Keratinocyte (primary cell): ENCODE data around the gene CEP43. TPM values are rescaled to one million over a fixed set of nuclear protein-coding genes. Genes with fewer than 3 reads are reported as not detected.

Source experiments
- DNase-seq: peaks from one replicate; pipeline ENCODE4 v3.0.0-alpha.2; 2011; ENCODE audit warnings: low read depth, missing footprints, low spot score
- FAIRE-seq: peaks from 2 replicates; lab custom pipeline; 2011; peaks lifted over from hg19 to GRCh38; lab: Jason Lieb, UNC
- H2AFZ ChIP-seq: 2 replicates; pipeline ENCODE4 v1.6.0; 2012; ENCODE audit warnings: low read length, control low read depth, inconsistent platforms; ENCODE audit not compliant: control insufficient read depth
- H3K27ac ChIP-seq: 2 replicates; pipeline ENCODE4 v1.5.1; 2011; ENCODE audit warnings: low read length; ENCODE audit not compliant: control insufficient read depth, insufficient read depth
- H3K27me3 ChIP-seq: 3 replicates; pipeline ENCODE4 v1.6.0; 2011; ENCODE audit warnings: low read length; ENCODE audit not compliant: control insufficient read depth, insufficient read depth; ENCODE audit errors: extremely low read depth
- H3K36me3 ChIP-seq, 2 experiments: 2 replicates in 1 of 2; 3 replicates in 1 of 2; pipeline ENCODE4 v1.5.1; 2011; ENCODE audit warnings: low read length in 2 of 2, mild to moderate bottlenecking in 1 of 2; ENCODE audit not compliant: control insufficient read depth in 2 of 2, insufficient read depth in 2 of 2; ENCODE audit errors: extremely low read depth in 1 of 2
- H3K4me1 ChIP-seq: 3 replicates; pipeline ENCODE4 v1.5.1; 2011; ENCODE audit warnings: low read length; ENCODE audit not compliant: control insufficient read depth, insufficient read depth; ENCODE audit errors: extremely low read depth
- H3K4me2 ChIP-seq: 3 replicates; pipeline ENCODE4 v1.6.0; 2011; ENCODE audit warnings: low read depth, low read length; ENCODE audit not compliant: control insufficient read depth, insufficient read depth; ENCODE audit errors: extremely low read depth
- H3K4me3 ChIP-seq, 3 experiments: fragments of 200-600 bp in 1 of 3; sonication (generic) in 1 of 3; 2 replicates in 2 of 3; 3 replicates in 1 of 3; pipeline ENCODE4 v1.5.1; 2011 to 2016; ENCODE audit warnings: low read length in 3 of 3, mild to moderate bottlenecking in 3 of 3, control low read depth in 2 of 3, inconsistent platforms in 1 of 3, low read depth in 1 of 3, mixed read lengths in 1 of 3, mixed run types in 1 of 3, moderate library complexity in 1 of 3; ENCODE audit not compliant: control insufficient read depth in 2 of 3, insufficient read depth in 2 of 3; ENCODE audit errors: extremely low read depth in 1 of 3
- H3K79me2 ChIP-seq: 2 replicates; pipeline ENCODE4 v1.6.0; 2012; ENCODE audit warnings: low read length; ENCODE audit not compliant: control insufficient read depth, insufficient read depth
- H3K9ac ChIP-seq: 3 replicates; pipeline ENCODE4 v1.6.0; 2011; ENCODE audit warnings: low read length; ENCODE audit not compliant: control insufficient read depth, insufficient read depth; ENCODE audit errors: extremely low read depth
- H3K9me1 ChIP-seq: 3 replicates; pipeline ENCODE4 v1.6.0; 2011; ENCODE audit warnings: low read length; ENCODE audit not compliant: control insufficient read depth, insufficient read depth; ENCODE audit errors: extremely low read depth
- H3K9me3 ChIP-seq: 2 replicates; pipeline ENCODE4 v1.5.1; 2012; ENCODE audit warnings: low read depth, low read length; ENCODE audit not compliant: control insufficient read depth
- H4K20me1 ChIP-seq: 3 replicates; pipeline ENCODE4 v1.6.0; 2011; ENCODE audit warnings: low read length; ENCODE audit not compliant: control insufficient read depth, insufficient read depth; ENCODE audit errors: extremely low read depth
- EZH2 ChIP-seq: IDR thresholded peaks from one replicate; pipeline ENCODE4 v1.6.1; 2012; ENCODE audit warnings: inconsistent platforms, mild to moderate bottlenecking, low read length, moderate library complexity
- dilution Hi-C: fragments of 300-500 bp; cut with MboI; formaldehyde crosslinking; loops from one replicate; pipeline ENCODE4 v1.7.0; 2020; ENCODE audit warnings: low sequenced_read_pairs; ENCODE audit not compliant: extremely low pct_ligation_motif_present
- polyA plus RNA-seq, 5 experiments: library from polyadenylated mRNA; depleted of rRNA in 3 of 5; stranded (reverse) in 3 of 5; stranded (forward) in 1 of 5; unstranded in 1 of 5; fragments of >200 nt; gene quantifications; 1 replicate in 1 of 5; 2 replicates in 3 of 5; 3 replicates in 1 of 5; pipeline versions ENCODE4 v1.2.1 to v1.2.3, GENCODE V29; 2011 to 2012; ENCODE audit warnings: missing spikeins in 2 of 5, low read depth in 1 of 5, low replicate concordance in 1 of 5
- TF ChIP-seq, protein P1 (sequence below), 3 experiments: IDR thresholded peaks in 1 of 3; conservative IDR thresholded peaks in 1 of 3; optimal IDR thresholded peaks in 1 of 3; 2 replicates in 2 of 3; 3 replicates in 1 of 3; pipeline versions ENCODE3 to v1.5.1; 2011; ENCODE audit warnings: low read length in 3 of 3, mild to moderate bottlenecking in 3 of 3, moderate library complexity in 2 of 3, control low read depth in 1 of 3, inconsistent platforms in 1 of 3; ENCODE audit not compliant: insufficient read depth in 2 of 3; ENCODE audit errors: extremely low read depth in 1 of 3

CEP43 gene
- polyA plus RNA-seq, 1 donor (not counting 4 experiments of a cell fraction or from before 2014, with no cell fraction given) = 18.4 TPM

DNA sequence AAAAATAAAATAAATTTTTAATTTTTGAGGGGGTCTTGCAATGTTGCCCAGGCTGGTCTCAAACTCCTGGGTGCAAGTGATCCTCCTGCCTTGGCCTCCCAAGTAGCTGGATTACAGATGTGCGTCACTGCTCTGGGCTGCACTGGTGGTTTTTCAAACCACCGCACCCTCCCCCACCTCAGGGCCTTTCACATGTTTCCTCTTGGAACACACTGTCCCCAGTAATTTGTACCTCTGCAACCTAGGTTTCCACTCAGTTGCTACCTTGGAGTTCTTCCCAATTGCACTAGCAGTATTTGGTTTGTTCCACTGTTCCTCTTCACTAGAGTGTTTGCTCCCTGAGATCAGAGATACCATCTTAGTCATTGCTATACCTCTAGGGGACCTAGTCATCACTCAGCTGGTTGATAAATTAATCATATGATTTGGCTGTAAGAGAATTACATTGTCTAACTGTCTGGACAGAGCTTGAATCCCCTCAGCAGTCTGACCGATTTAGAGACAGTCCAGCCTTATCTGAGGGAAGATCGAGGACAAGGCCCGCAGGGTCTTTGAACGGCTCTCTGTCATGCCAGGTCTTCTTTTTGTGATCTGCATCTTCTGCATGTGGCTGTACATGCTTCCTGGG, 32.0 kb downstream of the CEP43 start:
- dilution Hi-C loops = no loop called here
- Histone ChIP-seq H3K9ac (no peak overlapping the region), H3K4me1 (no peaks in the 10 kb centered on the region), H2AFZ (no peak overlapping the region), H3K9me1 (no peaks in the 10 kb centered on the region), H3K4me2 (no peak overlapping the region), H3K9me3 (no peaks in the 10 kb centered on the region), H3K27me3 (no peaks in the 10 kb centered on the region), H3K4me3 (no peak overlapping the region), H3K79me2 (no peaks in the 10 kb centered on the region), H3K36me3 (peaks cover 13 to 17% of the 10 kb centered on the region in 2 experiments), H3K27ac (no peak overlapping the region), H4K20me1 (no peaks in the 10 kb centered on the region)
- DNase-seq (no peak), FAIRE-seq (no peak)
- TF ChIP-seq, protein P1, sequence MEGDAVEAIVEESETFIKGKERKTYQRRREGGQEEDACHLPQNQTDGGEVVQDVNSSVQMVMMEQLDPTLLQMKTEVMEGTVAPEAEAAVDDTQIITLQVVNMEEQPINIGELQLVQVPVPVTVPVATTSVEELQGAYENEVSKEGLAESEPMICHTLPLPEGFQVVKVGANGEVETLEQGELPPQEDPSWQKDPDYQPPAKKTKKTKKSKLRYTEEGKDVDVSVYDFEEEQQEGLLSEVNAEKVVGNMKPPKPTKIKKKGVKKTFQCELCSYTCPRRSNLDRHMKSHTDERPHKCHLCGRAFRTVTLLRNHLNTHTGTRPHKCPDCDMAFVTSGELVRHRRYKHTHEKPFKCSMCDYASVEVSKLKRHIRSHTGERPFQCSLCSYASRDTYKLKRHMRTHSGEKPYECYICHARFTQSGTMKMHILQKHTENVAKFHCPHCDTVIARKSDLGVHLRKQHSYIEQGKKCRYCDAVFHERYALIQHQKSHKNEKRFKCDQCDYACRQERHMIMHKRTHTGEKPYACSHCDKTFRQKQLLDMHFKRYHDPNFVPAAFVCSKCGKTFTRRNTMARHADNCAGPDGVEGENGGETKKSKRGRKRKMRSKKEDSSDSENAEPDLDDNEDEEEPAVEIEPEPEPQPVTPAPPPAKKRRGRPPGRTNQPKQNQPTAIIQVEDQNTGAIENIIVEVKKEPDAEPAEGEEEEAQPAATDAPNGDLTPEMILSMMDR (optimal IDR thresholded peaks at IDR 0.05 in 1 of 3, IDR thresholded peaks at IDR 0.05 in 1 of 3, conservative IDR thresholded peaks at IDR 0.05 in 1 of 3; ENCODE audit: extremely low read depth in 1 of 3, insufficient read depth in 2 of 3, low read length in 3 of 3) = no peak
- no peak for TF ChIP-seq EZH2

DNA sequence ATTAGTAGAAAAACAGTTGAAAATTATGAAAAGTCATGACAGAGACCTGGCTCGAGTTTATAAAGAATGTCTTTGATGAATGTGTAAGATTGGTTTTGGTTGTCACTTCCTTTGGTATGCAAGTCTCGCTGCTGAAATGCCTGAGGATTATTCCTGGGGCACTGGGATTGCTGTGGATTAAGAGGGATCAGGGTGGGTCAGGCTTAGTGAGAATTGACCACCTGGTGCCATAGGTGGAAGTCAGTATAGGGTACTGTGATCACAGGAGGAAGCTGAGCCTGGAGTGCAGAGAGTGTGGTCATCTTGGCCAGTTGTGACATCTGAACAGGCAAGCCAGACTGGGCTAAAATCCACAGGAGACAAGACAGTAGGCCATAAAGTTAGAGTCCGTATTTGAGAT, 34.9 kb downstream of the CEP43 start:
- H3K27me3 ChIP-seq = no peaks in the 10 kb centered on the region
- DNase-seq = no peak
- H3K36me3 ChIP-seq = peaks cover 11 to 13% of the 10 kb centered on the region in 2 experiments
- no peak overlapping the region for H3K9ac ChIP-seq
- H3K9me1 ChIP-seq = no peaks in the 10 kb centered on the region
- no peaks in the 10 kb centered on the region for H3K9me3 ChIP-seq
- no peak overlapping the region for H3K4me2 ChIP-seq
- no peaks in the 10 kb centered on the region for H3K79me2 ChIP-seq
- dilution Hi-C loops = no loop called here
- FAIRE-seq = no peak
- no peak overlapping the region for H3K27ac ChIP-seq
- H3K4me3 ChIP-seq = no peak overlapping the region
- TF ChIP-seq EZH2 = no peak
- TF ChIP-seq, protein P1 (optimal IDR thresholded peaks at IDR 0.05 in 1 of 3, IDR thresholded peaks at IDR 0.05 in 1 of 3, conservative IDR thresholded peaks at IDR 0.05 in 1 of 3; ENCODE audit: extremely low read depth in 1 of 3, insufficient read depth in 2 of 3, low read length in 3 of 3) = no peak
- H4K20me1 ChIP-seq = no peaks in the 10 kb centered on the region
- H3K4me1 ChIP-seq = no peaks in the 10 kb centered on the region
- no peak overlapping the region for H2AFZ ChIP-seq
